GM19035 (cell line): ENCODE measurements around the gene SMIM10L2A.
"Not testable (repeated sequence)": the region's sequence is repeated elsewhere in the genome, so short reads cannot be mapped to it uniquely, and the experiment has no call there.

Experiments
- ATAC-seq: cut with Tn5 transposase; IDR thresholded peaks from one replicate; pipeline ENCODE4 v1.9.1; 2021; ENCODE audit not compliant: unreplicated experiment

The SMIM10L2A gene

GRCh38 chrX:135421537-135421931, 210 bp upstream of the SMIM10L2A start:
- ATAC-seq, result peak; percentile 86

GRCh38 chrX:135422810-135423168, 1.0 kb downstream of the SMIM10L2A start:
- not testable (repeated sequence) for ATAC-seq

GRCh38 chrX:135423173-135423864, 1.6 kb downstream of the SMIM10L2A start:
- ATAC-seq, result not testable (repeated sequence)

GRCh38 chrX:135424469-135424868, 2.7 kb downstream of the SMIM10L2A start:
- no peak for ATAC-seq

- no peak for ATAC-seq
These were observed 3.6 kb downstream of the SMIM10L2A start for GRCh38 chrX:135425026-135425965.

GRCh38 chrX:135429429-135429828, 7.7 kb downstream of the SMIM10L2A start:
- ATAC-seq, result no peak

- no peak for ATAC-seq
These were observed 10.1 kb downstream of the SMIM10L2A start for GRCh38 chrX:135431886-135432285.

- no peak for ATAC-seq
These were observed 10.7 kb downstream of the SMIM10L2A start for GRCh38 chrX:135432453-135432852.

GRCh38 chrX:135432881-135433521, 11.3 kb downstream of the SMIM10L2A start:
- no peak for ATAC-seq

- no peak for ATAC-seq
These were observed 11.9 kb downstream of the SMIM10L2A start for GRCh38 chrX:135433531-135434257.

GRCh38 chrX:135434258-135435138, 12.8 kb downstream of the SMIM10L2A start:
- no peak for ATAC-seq

- no peak for ATAC-seq
These were observed 13.6 kb downstream of the SMIM10L2A start for GRCh38 chrX:135435139-135435922.

GRCh38 chrX:135435933-135436332, 14.2 kb downstream of the SMIM10L2A start:
- ATAC-seq, result no peak

- no peak for ATAC-seq
These were observed 14.7 kb downstream of the SMIM10L2A start for GRCh38 chrX:135436456-135436855.

GRCh38 chrX:135436966-135437866, 15.5 kb downstream of the SMIM10L2A start:
- ATAC-seq, result no peak

GRCh38 chrX:135437867-135438733, 16.4 kb downstream of the SMIM10L2A start:
- no peak for ATAC-seq

- ATAC-seq, result no peak
These were observed 16.9 kb downstream of the SMIM10L2A start for GRCh38 chrX:135438734-135439043.
